Heart left ventricle (tissue), 13 donors: ENCODE data around the gene TCEAL9.

Source experiments
- CTCF ChIP-seq, 12 donors: fragments of 200-600 bp; sonication (generic) in 4 of 12; IDR thresholded peaks; one replicate each; pipeline versions ENCODE4 v1.5.0 to v1.8.0; 2018 to 2022; ENCODE audit warnings: antibody characterized with exemption in 12 of 12, mild to moderate bottlenecking in 5 of 12
- POLR2A ChIP-seq, 2 donors: fragments of 450-650 bp; IDR thresholded peaks; one replicate each; pipeline ENCODE4 v1.6.1; 2017; ENCODE audit warnings: antibody characterized with exemption in 2 of 2, mild to moderate bottlenecking in 2 of 2, moderate library complexity in 2 of 2
- donor health status: ischemic (EF 13 %, LVEDD 7.1; RV severe dilation, severe dysfunction).
- donor health status: DM: no; HTN: yes; CAD: no.
- donor health status: DM: no; HTN: no; CAD: no.
- donor health status: ischemic (EF 25% LVEDD 6.9; RV normal size, moderate dysfunction).
- donor health status: ischemic (EF 25% LVEDD 5.7; RV mildly dilated, moderate dysfunction).
- donor health status: ischemic (EF 35%, LVEDD 5.7; RV mildly dilated, moderate dysfunction).
- donor health status: nonischemic (EF 11% LVEDD 7.7; RV severe dilation, severe dysfunction).
- donor health status: DM: yes; HTN: yes; CAD: no.
- donor health status: PGD.
- donor health status: ischemic (EF 29% LVEDD 5.4; RV normal size, mild dysfunction).
- donor health status: nonischemic (EF 23%, LVEDD 6.1; RV moderate dilation, normal function).

GRCh38 chrX:103396660-103397059 lies 40.4 kb downstream of the TCEAL9 start:
- TF ChIP-seq CTCF (IDR thresholded peaks at IDR 0.05) = no peak
- no peak for TF ChIP-seq POLR2A (IDR thresholded peaks at IDR 0.05)
